ENCODE measurements around the gene LENG1.

GRCh38 chr19:54196536-54196935 is 37.0 kb upstream of the LENG1 start:
- TF ChIP-seq CTCF (IDR thresholded peaks at IDR 0.05): no peak
- TF ChIP-seq ZFX (IDR thresholded peaks at IDR 0.05; ENCODE audit: borderline replicate concordance): no peak
